Measurements from ENCODE around the gene CUBN. TPM values are rescaled to one million over a fixed set of nuclear protein-coding genes. Genes with fewer than 3 reads are reported as not detected.

CUBN gene
- total RNA-seq, 1 experiment from 2014 or later: 0.46 TPM

- H3K4me1 Mint-ChIP-seq: peaks cover 29% of the 10 kb centered on the region
- 0 out of 2 replicates have a peak, but pooled peaks cover 3% of the 10 kb centered on the region for H3K36me3 Mint-ChIP-seq
- H3K27me3 Mint-ChIP-seq (ENCODE audit: low read depth): no peaks in the 10 kb centered on the region
- no peak for ATAC-seq
- ChIA-PET CTCF (interaction anchor here (0.6 kb wide), 1 partner anchor 476 kb away, joined by 4 read pairs; no protein-coding TSS in a partner anchor), POLR2A (no interaction called here)
- no peak overlapping the region for H3K27ac Mint-ChIP-seq
- peaks cover 10% of the 10 kb centered on the region for H3K9me3 Mint-ChIP-seq
- no peak overlapping the region for H3K4me3 Mint-ChIP-seq
- DNase-seq (ENCODE audit: low spot score): no peak
- TF ChIP-seq SMAD3 (CRISPR knock-in tag; IDR thresholded peaks at IDR 0.05; ENCODE audit: borderline replicate concordance): no peak
- no peak for TF ChIP-seq MLX (CRISPR knock-in tag; IDR thresholded peaks at IDR 0.05)
- TF ChIP-seq ATF1 (CRISPR knock-in tag; IDR thresholded peaks at IDR 0.05): no peak
- TF ChIP-seq SP1 (CRISPR knock-in tag; conservative IDR thresholded peaks at IDR 0.05): no peak
- no peak for TF ChIP-seq ETV6 (CRISPR knock-in tag; IDR thresholded peaks at IDR 0.05)
- no peak for TF ChIP-seq IRF2 (CRISPR knock-in tag; IDR thresholded peaks at IDR 0.05; ENCODE audit: borderline replicate concordance, low read depth)
- no peak for TF ChIP-seq PRRX2 (CRISPR knock-in tag; IDR thresholded peaks at IDR 0.05)
- TF ChIP-seq ATF2 (CRISPR knock-in tag; IDR thresholded peaks at IDR 0.05; ENCODE audit: borderline replicate concordance, low read depth): no peak
- TF ChIP-seq ELF4 (CRISPR knock-in tag; IDR thresholded peaks at IDR 0.05; ENCODE audit: low read depth): no peak
- no peak for TF ChIP-seq NFE2L1 (CRISPR knock-in tag; IDR thresholded peaks at IDR 0.05)
- TF ChIP-seq ATF6 (CRISPR knock-in tag; IDR thresholded peaks at IDR 0.05): no peak
- TF ChIP-seq ZNF281 (CRISPR knock-in tag; IDR thresholded peaks at IDR 0.05): no peak
- TF ChIP-seq HMGXB4 (CRISPR knock-in tag; IDR thresholded peaks at IDR 0.05): no peak
- TF ChIP-seq ZNF263 (CRISPR knock-in tag; IDR thresholded peaks at IDR 0.05; ENCODE audit: low read depth): no peak
- no peak for TF ChIP-seq ATF3 (CRISPR knock-in tag; conservative IDR thresholded peaks at IDR 0.05)
- TF ChIP-seq FOXJ3 (CRISPR knock-in tag; IDR thresholded peaks at IDR 0.05; ENCODE audit: borderline replicate concordance): no peak
- TF ChIP-seq CREB1 (CRISPR knock-in tag; IDR thresholded peaks at IDR 0.05): no peak
Measured at GRCh38 chr10:16780338-16780880, 349.2 kb downstream of the CUBN start.

All from WTC11 (cell line).